GM23248 (cell line): ENCODE data around the gene CALD1.

Source experiments
- EZH2 ChIP-seq: fragments of 200-600 bp; sonication (generic); IDR thresholded peaks from 2 replicates; pipeline ENCODE4 v1.6.1; 2018; ENCODE audit warnings: antibody characterized with exemption, mild to moderate bottlenecking; ENCODE audit not compliant: insufficient read depth, poor library complexity, severe bottlenecking
- EZH2phosphoT487 ChIP-seq: fragments of 200-600 bp; sonication (generic); IDR thresholded peaks from 2 replicates; pipeline ENCODE4 v1.6.1; 2018; ENCODE audit warnings: antibody characterized with exemption, moderate library complexity, mild to moderate bottlenecking, low read depth; ENCODE audit not compliant: insufficient read depth

DNA sequence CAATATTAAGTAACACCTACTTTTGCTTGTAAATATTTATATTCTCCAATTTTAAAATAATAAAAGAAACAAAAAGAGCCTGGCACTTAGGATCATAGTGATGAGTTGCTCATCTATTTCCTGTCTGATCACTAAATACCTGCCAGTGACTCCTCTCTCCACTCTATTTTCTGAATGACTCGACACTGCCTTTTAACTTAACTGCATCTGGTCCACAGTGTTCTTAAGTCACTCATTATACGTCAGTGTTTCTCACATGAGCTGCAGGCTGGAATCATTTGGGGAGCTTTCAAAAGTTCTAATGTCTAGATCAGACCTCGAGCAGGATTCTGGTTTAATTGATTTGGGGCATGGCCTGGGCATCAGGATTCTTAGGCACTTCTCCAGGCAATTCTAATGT lies 128.9 kb downstream of the CALD1 start:
- TF ChIP-seq EZH2 (no peak), EZH2phosphoT487 (no peak)
